Mesenchymal stem cell (in vitro differentiated cells and primary cell): Measurements from ENCODE around the gene LHX1.
A peak's percentile ranks its signal among the peaks of the same experiment; 100 is the strongest.

ENCODE experiments used
- DNase-seq: peaks from one replicate; pipeline ENCODE4 v3.0.0-alpha.2; 2013
- H2AFZ ChIP-seq: one replicate; pipeline ENCODE4 v1.6.1; 2013; ENCODE audit warnings: low read depth, mild to moderate bottlenecking, control low read depth, inconsistent platforms, low read length, moderate library complexity
- H2AK5ac ChIP-seq: 2 replicates; pipeline ENCODE4 v1.6.1; 2013; ENCODE audit warnings: low read length, moderate library complexity, mild to moderate bottlenecking, inconsistent platforms; ENCODE audit not compliant: severe bottlenecking
- H2BK120ac ChIP-seq: one replicate; pipeline ENCODE4 v1.6.1; 2013; ENCODE audit warnings: low read depth, mild to moderate bottlenecking, inconsistent platforms, low read length, moderate library complexity
- H2BK12ac ChIP-seq, 2 experiments: one replicate each; pipeline ENCODE4 v1.6.1; 2013; ENCODE audit warnings: inconsistent platforms in 2 of 2, low read length in 2 of 2, mild to moderate bottlenecking in 2 of 2, moderate library complexity in 2 of 2, control low read depth in 1 of 2
- H2BK15ac ChIP-seq: one replicate; pipeline ENCODE4 v1.6.1; 2013; ENCODE audit warnings: mild to moderate bottlenecking, low read depth, inconsistent platforms; ENCODE audit not compliant: poor library complexity, severe bottlenecking
- H2BK5ac ChIP-seq: 2 replicates; pipeline ENCODE4 v1.6.1; 2013; ENCODE audit warnings: low read depth, mild to moderate bottlenecking, low read length, control low read depth, inconsistent platforms; ENCODE audit not compliant: poor library complexity, severe bottlenecking
- H3K14ac ChIP-seq, 2 experiments: one replicate each; pipeline ENCODE4 v1.6.1; 2013; ENCODE audit warnings: inconsistent platforms in 2 of 2, low read length in 2 of 2, control low read depth in 1 of 2, mild to moderate bottlenecking in 1 of 2, moderate library complexity in 1 of 2
- H3K18ac ChIP-seq, 2 experiments: one replicate each; pipeline ENCODE4 v1.6.1; 2013; ENCODE audit warnings: inconsistent platforms in 2 of 2, low read length in 2 of 2, control low read depth in 1 of 2, low read depth in 1 of 2, mild to moderate bottlenecking in 1 of 2
- H3K23ac ChIP-seq, 2 experiments: one replicate each; pipeline ENCODE4 v1.6.1; 2013; ENCODE audit warnings: inconsistent platforms in 2 of 2, low read length in 2 of 2, mild to moderate bottlenecking in 2 of 2, moderate library complexity in 2 of 2, control low read depth in 1 of 2
- H3K27ac ChIP-seq: 2 replicates; pipeline ENCODE4 v1.5.1; 2013; ENCODE audit warnings: mild to moderate bottlenecking, moderate library complexity, low read length, control low read depth, inconsistent platforms; ENCODE audit not compliant: poor library complexity, severe bottlenecking
- H3K27me3 ChIP-seq, 2 experiments: 2 replicates each; pipeline versions ENCODE4 v1.6.1 to v1.7.0; 2013; ENCODE audit warnings: low read length in 2 of 2, mild to moderate bottlenecking in 2 of 2, moderate library complexity in 2 of 2, control low read depth in 1 of 2, inconsistent platforms in 1 of 2; ENCODE audit not compliant: control insufficient read depth in 1 of 2, insufficient read depth in 1 of 2
- H3K36me3 ChIP-seq, 2 experiments: 2 replicates each; pipeline versions ENCODE4 v1.6.1 to v1.7.0; 2013; ENCODE audit warnings: low read length in 2 of 2, control low read depth in 1 of 2, inconsistent platforms in 1 of 2, low read depth in 1 of 2, mild to moderate bottlenecking in 1 of 2; ENCODE audit not compliant: insufficient read depth in 2 of 2, control insufficient read depth in 1 of 2
- H3K4ac ChIP-seq, 2 experiments: one replicate each; pipeline ENCODE4 v1.6.1; 2013; ENCODE audit warnings: inconsistent platforms in 2 of 2, low read length in 2 of 2, mild to moderate bottlenecking in 2 of 2, moderate library complexity in 2 of 2, control low read depth in 1 of 2, low read depth in 1 of 2
- H3K4me1 ChIP-seq: 2 replicates; pipeline ENCODE4 v1.6.1; 2013; ENCODE audit warnings: low read depth, low read length, control low read depth; ENCODE audit not compliant: control insufficient read depth, insufficient read depth
- H3K4me2 ChIP-seq: 2 replicates; pipeline ENCODE4 v1.6.1; 2013; ENCODE audit warnings: low read length, mild to moderate bottlenecking, inconsistent platforms; ENCODE audit not compliant: poor library complexity, severe bottlenecking
- H3K4me3 ChIP-seq, 2 experiments: 2 replicates each; pipeline versions ENCODE4 v1.5.1 to v1.7.0; 2013; ENCODE audit warnings: low read length in 2 of 2, mild to moderate bottlenecking in 2 of 2, control low read depth in 1 of 2, low read depth in 1 of 2; ENCODE audit not compliant: insufficient read depth in 1 of 2
- H3K79me1 ChIP-seq: replicated peaks from 2 replicates; pipeline ENCODE4 v1.6.1; 2013; ENCODE audit warnings: mild to moderate bottlenecking, control low read depth, low read length, inconsistent platforms; ENCODE audit not compliant: poor library complexity, severe bottlenecking
- H3K9ac ChIP-seq: 2 replicates; pipeline ENCODE4 v1.7.0; 2013; ENCODE audit warnings: mild to moderate bottlenecking, low read length, moderate library complexity
- H3K9me3 ChIP-seq: 2 replicates; pipeline ENCODE4 v1.7.0; 2013; ENCODE audit warnings: mild to moderate bottlenecking, low read length; ENCODE audit not compliant: control insufficient read depth
- H4K8ac ChIP-seq: one replicate; pipeline ENCODE4 v1.6.1; 2013; ENCODE audit warnings: inconsistent platforms, mild to moderate bottlenecking, low read length, moderate library complexity
- H4K91ac ChIP-seq: one replicate; pipeline ENCODE4 v1.6.1; 2013; ENCODE audit warnings: mild to moderate bottlenecking, low read length, inconsistent platforms
- WGBS: methylation state at CpG from one replicate; pipeline ENCODE4 v1.1.7; 2013; ENCODE audit warnings: mixed read lengths; 5-methylcytosine and 5-hydroxymethylcytosine counted together

The LHX1 gene

DNA sequence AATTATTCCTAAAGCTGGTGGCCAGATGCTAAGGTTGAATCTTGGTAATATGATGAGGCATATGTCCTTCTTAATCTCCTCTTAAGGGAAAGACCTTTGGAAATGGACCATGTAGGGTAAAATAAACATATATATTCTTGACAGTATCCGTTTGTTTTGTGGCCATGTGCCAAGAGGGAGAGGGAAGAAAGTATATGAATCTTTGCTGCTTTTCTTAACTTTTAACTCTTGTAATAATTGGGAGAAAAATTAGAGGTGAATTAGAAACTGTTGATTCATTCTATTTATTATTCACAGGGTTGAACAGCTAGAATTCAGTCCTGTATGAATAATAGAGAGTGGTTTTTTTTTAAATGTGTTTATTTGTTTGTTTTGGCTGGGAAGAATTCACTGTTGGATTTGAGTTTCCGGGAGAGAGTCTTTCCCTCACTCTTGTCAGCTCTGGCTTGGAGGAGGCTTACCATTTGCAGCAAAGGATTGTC, 43.0 kb downstream of the LHX1 start:
- no peak overlapping the region for H2BK120ac ChIP-seq
- H4K91ac ChIP-seq, result no peak overlapping the region

DNA sequence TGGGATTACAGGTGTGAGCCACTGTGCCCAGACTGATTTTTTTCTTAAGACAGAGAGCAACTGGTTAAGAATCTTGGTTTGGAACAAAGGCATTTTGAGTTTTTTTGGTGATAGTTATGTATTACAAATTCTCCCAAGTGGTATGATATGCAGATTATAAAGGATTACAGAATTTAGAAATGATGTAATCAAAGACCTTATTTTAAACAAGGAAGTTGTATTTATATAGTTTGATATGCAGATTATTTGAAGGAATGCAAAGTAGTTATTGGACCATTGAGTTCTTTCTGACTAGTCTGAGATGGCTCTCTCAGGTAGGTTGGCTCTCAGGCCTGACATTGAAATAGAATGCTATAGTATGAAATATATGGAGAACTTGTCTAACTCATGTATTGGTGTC, 46.3 kb downstream of the LHX1 start:
- Histone ChIP-seq H3K4me1 (no peaks in the 10 kb centered on the region), H3K9me3 (no peaks in the 10 kb centered on the region), H2BK120ac (no peak overlapping the region), H3K9ac (no peak overlapping the region), H3K27me3 (no peaks in the 10 kb centered on the region), H3K27ac (no peak overlapping the region), H2BK12ac (no peak overlapping the region), H2AFZ (no peak overlapping the region), H3K4me2 (no peak overlapping the region), H3K14ac (no peak overlapping the region), H2BK15ac (no peak overlapping the region), H3K79me1 (peaks cover 29% of the 10 kb centered on the region), H3K36me3 (peaks cover 17 to 36% of the 10 kb centered on the region in 2 experiments), H3K23ac (no peak overlapping the region), H3K4ac (no peak overlapping the region), H3K18ac (no peak overlapping the region), H4K8ac (no peak overlapping the region), H2BK5ac (no peak overlapping the region), H2AK5ac (no peak overlapping the region), H3K4me3 (no peak overlapping the region), H4K91ac (no peak overlapping the region)
- DNase-seq, result no peak

More for the DNA sequence above, 43.0 kb downstream of the LHX1 start:
- Histone ChIP-seq H3K36me3 (peaks cover 6 to 7% of the 10 kb centered on the region in 2 experiments), H3K9me3 (no peaks in the 10 kb centered on the region), H3K27ac (no peak overlapping the region), H3K4me2 (no peak overlapping the region), H3K18ac (no peak overlapping the region), H3K79me1 (peaks cover 23% of the 10 kb centered on the region), H2AFZ (no peak overlapping the region), H3K27me3 (no peaks in the 10 kb centered on the region), H2AK5ac (no peak overlapping the region), H3K23ac (no peak overlapping the region), H3K4me1 (no peaks in the 10 kb centered on the region), H3K4ac (no peak overlapping the region), H2BK15ac (no peak overlapping the region), H2BK12ac (no peak overlapping the region), H3K9ac (peak overlapping the region; percentile 31), H4K8ac (no peak overlapping the region), H2BK5ac (no peak overlapping the region), H3K14ac (no peak overlapping the region), H3K4me3 (no peak overlapping the region)
- peak; percentile 45 for DNase-seq
- WGBS, result 29% methylated on average over 2 of the region's 2 CpGs

DNA sequence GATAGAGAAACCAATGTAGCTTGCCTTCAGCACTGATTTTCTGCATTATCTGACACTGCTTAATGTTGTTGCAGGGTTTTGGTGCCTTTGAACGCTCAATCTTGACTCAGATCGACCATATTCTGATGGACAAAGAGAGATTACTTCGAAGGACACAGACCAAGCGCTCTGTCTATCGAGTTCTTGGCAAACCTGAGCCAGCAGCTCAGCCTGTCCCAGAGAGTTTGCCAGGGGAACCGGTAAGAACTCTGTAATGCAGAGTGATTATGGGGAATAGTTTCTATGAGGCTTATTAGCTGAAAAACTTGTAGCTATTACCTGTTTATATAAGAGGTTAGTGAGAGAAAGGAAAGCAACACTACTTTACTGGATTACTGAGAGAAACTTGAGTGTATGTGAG, 51.9 kb downstream of the LHX1 start:
- H3K9ac ChIP-seq, result no peak overlapping the region
- no peaks in the 10 kb centered on the region for H3K27me3 ChIP-seq
- no peak overlapping the region for H2AK5ac ChIP-seq
- H2BK12ac ChIP-seq, result no peak overlapping the region
- no peak overlapping the region for H2BK15ac ChIP-seq
- no peak overlapping the region for H4K91ac ChIP-seq
- H3K4me2 ChIP-seq, result no peak overlapping the region
- H3K4me1 ChIP-seq, result no peaks in the 10 kb centered on the region
- H3K9me3 ChIP-seq, result no peaks in the 10 kb centered on the region
- no peak for DNase-seq
- H3K23ac ChIP-seq, result no peak overlapping the region
- no peak overlapping the region for H4K8ac ChIP-seq
- H3K18ac ChIP-seq, result no peak overlapping the region
- no peak overlapping the region for H2BK120ac ChIP-seq
- WGBS, result 98% methylated on average over 6 of the region's 6 CpGs
- peaks cover 20 to 70% of the 10 kb centered on the region in 2 experiments for H3K36me3 ChIP-seq
- no peak overlapping the region for H3K27ac ChIP-seq
- H3K79me1 ChIP-seq, result peaks cover 29% of the 10 kb centered on the region
- no peak overlapping the region for H3K4me3 ChIP-seq
- no peak overlapping the region for H3K14ac ChIP-seq
- H2AFZ ChIP-seq, result no peak overlapping the region
- no peak overlapping the region for H3K4ac ChIP-seq
- peak overlapping the region; percentile 14 for H2BK5ac ChIP-seq

DNA sequence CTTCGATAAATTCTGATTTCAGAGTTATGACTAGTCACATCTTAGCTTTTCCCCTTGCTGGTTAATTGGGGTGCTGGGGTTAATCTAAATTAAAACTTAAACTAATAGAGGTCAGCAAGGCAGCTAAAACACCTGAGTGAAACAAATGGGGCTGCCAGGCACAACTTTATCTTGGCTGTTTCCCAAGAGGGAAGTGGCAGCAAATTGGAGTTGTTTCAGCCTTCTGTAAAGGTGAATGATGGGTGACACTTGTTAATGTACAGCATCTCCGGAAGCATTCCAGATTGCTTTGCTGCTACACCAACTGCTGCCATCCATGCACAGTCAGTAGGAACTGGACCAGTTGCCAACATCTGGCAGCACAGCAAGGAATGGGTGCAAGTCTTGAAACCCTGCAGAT, 55.4 kb downstream of the LHX1 start:
- H2AK5ac ChIP-seq, result no peak overlapping the region
- H3K14ac ChIP-seq, result no peak overlapping the region
- no peak overlapping the region for H3K9ac ChIP-seq
- peaks cover 16 to 77% of the 10 kb centered on the region in 2 experiments for H3K36me3 ChIP-seq
- no peaks in the 10 kb centered on the region for H3K9me3 ChIP-seq
- H3K23ac ChIP-seq, result no peak overlapping the region
- H2BK120ac ChIP-seq, result no peak overlapping the region
- H2BK5ac ChIP-seq, result no peak overlapping the region
- no peak overlapping the region for H2BK15ac ChIP-seq
- 100% methylated on average over 1 of the region's 2 CpGs for whole genome bisulfite sequencing
- H3K79me1 ChIP-seq, result peaks cover 17% of the 10 kb centered on the region
- no peak overlapping the region for H2BK12ac ChIP-seq
- H3K4me1 ChIP-seq, result no peaks in the 10 kb centered on the region
- H2AFZ ChIP-seq, result no peak overlapping the region
- no peak overlapping the region for H4K91ac ChIP-seq
- DNase-seq, result no peak
- no peak overlapping the region for H3K4me2 ChIP-seq
- H3K27me3 ChIP-seq, result no peaks in the 10 kb centered on the region
- no peak overlapping the region for H3K4ac ChIP-seq
- H3K4me3 ChIP-seq, result no peak overlapping the region
- no peak overlapping the region for H3K18ac ChIP-seq
- no peak overlapping the region for H4K8ac ChIP-seq
- H3K27ac ChIP-seq, result no peak overlapping the region
